ENCODE measurements around the gene CAT. TPM values are rescaled to one million over a fixed set of nuclear protein-coding genes. Genes with fewer than 3 reads are reported as not detected.

CAT gene
- 1.0 TPM for polyA plus RNA-seq (2013, experiment 1 of 2)
- 1.5 TPM for polyA plus RNA-seq (2013, experiment 2 of 2)

GRCh38 chr11:34438529-34439507, at the start of gene CAT:
Gene CAT (plus strand): TSS chr11:34438934. CDS start chr11:34439014, 80 bp downstream.
- Histone ChIP-seq H3K27ac (ENCODE audit: low read depth, low read length, severe bottlenecking) (no peak within 1 kb of the TSS), H3K36me3 (ENCODE audit: control insufficient read depth, insufficient read depth, low read length) (no peaks in the 10 kb centered on the region), H3K9me3 (ENCODE audit: control insufficient read depth, low read length) (no peaks in the 10 kb centered on the region), H3K4me1 (ENCODE audit: control insufficient read depth, insufficient read depth, low read length, poor library complexity, severe bottlenecking) (no peaks in the 10 kb centered on the region), H3K4me3 (ENCODE audit: extremely low read depth, insufficient read depth, low read length, poor library complexity, severe bottlenecking) (peak within 1 kb of the TSS; percentile 22)
- 90 to 91% methylated on average over 56 to 61 of the region's 62 CpGs for WGBS, 2 experiments (ENCODE audit: insufficient coverage in 2 of 2)

- Histone ChIP-seq H3K27ac (ENCODE audit: low read depth, low read length, severe bottlenecking) (no peak overlapping the region), H3K4me1 (ENCODE audit: control insufficient read depth, insufficient read depth, low read length, poor library complexity, severe bottlenecking) (peaks cover 3% of the 10 kb centered on the region), H3K4me3 (ENCODE audit: extremely low read depth, insufficient read depth, low read length, poor library complexity, severe bottlenecking) (no peak overlapping the region), H3K36me3 (ENCODE audit: control insufficient read depth, insufficient read depth, low read length) (no peaks in the 10 kb centered on the region), H3K9me3 (ENCODE audit: control insufficient read depth, low read length) (peaks cover 7% of the 10 kb centered on the region)
- 77 to 80% methylated on average over 5 of the region's 6 CpGs for WGBS, 2 experiments (ENCODE audit: insufficient coverage in 2 of 2)
Measured at GRCh38 chr11:34394771-34395300, 43.9 kb upstream of the CAT start.

- Histone ChIP-seq H3K9me3 (ENCODE audit: control insufficient read depth, low read length) (peaks cover 7% of the 10 kb centered on the region), H3K4me1 (ENCODE audit: control insufficient read depth, insufficient read depth, low read length, poor library complexity, severe bottlenecking) (peaks cover 3% of the 10 kb centered on the region), H3K27ac (ENCODE audit: low read depth, low read length, severe bottlenecking) (no peak overlapping the region), H3K36me3 (ENCODE audit: control insufficient read depth, insufficient read depth, low read length) (no peaks in the 10 kb centered on the region), H3K4me3 (ENCODE audit: extremely low read depth, insufficient read depth, low read length, poor library complexity, severe bottlenecking) (no peak overlapping the region)
- 89% methylated on average over 1 of the region's 1 CpG; no CpG with 5 or more reads in 1 of the 2 experiments for WGBS, 2 experiments (ENCODE audit: insufficient coverage in 2 of 2)
Measured at GRCh38 chr11:34395916-34396550, 42.7 kb upstream of the CAT start.

GRCh38 chr11:34397120-34397519, 41.6 kb upstream of the CAT start:
- no peaks in the 10 kb centered on the region for H3K36me3 ChIP-seq (ENCODE audit: control insufficient read depth, insufficient read depth, low read length)
- H3K9me3 ChIP-seq (ENCODE audit: control insufficient read depth, low read length): peaks cover 7% of the 10 kb centered on the region
- H3K4me1 ChIP-seq (ENCODE audit: control insufficient read depth, insufficient read depth, low read length, poor library complexity, severe bottlenecking): peaks cover 3% of the 10 kb centered on the region
- no peak overlapping the region for H3K4me3 ChIP-seq (ENCODE audit: extremely low read depth, insufficient read depth, low read length, poor library complexity, severe bottlenecking)
- WGBS, 2 experiments (ENCODE audit: insufficient coverage in 2 of 2): no CpG with 5 or more reads among the region's 1 CpG
- no peak overlapping the region for H3K27ac ChIP-seq (ENCODE audit: low read depth, low read length, severe bottlenecking)

GRCh38 chr11:34397811-34398210, 40.9 kb upstream of the CAT start:
- no peak overlapping the region for H3K4me3 ChIP-seq (ENCODE audit: extremely low read depth, insufficient read depth, low read length, poor library complexity, severe bottlenecking)
- WGBS, 2 experiments (ENCODE audit: insufficient coverage in 2 of 2): no CpG with 5 or more reads among the region's 2 CpGs
- H3K36me3 ChIP-seq (ENCODE audit: control insufficient read depth, insufficient read depth, low read length): no peaks in the 10 kb centered on the region
- H3K27ac ChIP-seq (ENCODE audit: low read depth, low read length, severe bottlenecking): no peak overlapping the region
- H3K9me3 ChIP-seq (ENCODE audit: control insufficient read depth, low read length): peaks cover 7% of the 10 kb centered on the region
- H3K4me1 ChIP-seq (ENCODE audit: control insufficient read depth, insufficient read depth, low read length, poor library complexity, severe bottlenecking): peaks cover 3% of the 10 kb centered on the region

- WGBS, 2 experiments (ENCODE audit: insufficient coverage in 2 of 2): 90 to 93% methylated on average over 2 to 3 of the region's 4 CpGs
Measured at GRCh38 chr11:34403431-34403830, 35.3 kb upstream of the CAT start.

GRCh38 chr11:34404280-34404679, 34.5 kb upstream of the CAT start:
- Histone ChIP-seq H3K27ac (ENCODE audit: low read depth, low read length, severe bottlenecking) (no peak overlapping the region), H3K36me3 (ENCODE audit: control insufficient read depth, insufficient read depth, low read length) (no peaks in the 10 kb centered on the region), H3K4me3 (ENCODE audit: extremely low read depth, insufficient read depth, low read length, poor library complexity, severe bottlenecking) (no peak overlapping the region), H3K9me3 (ENCODE audit: control insufficient read depth, low read length) (no peaks in the 10 kb centered on the region), H3K4me1 (ENCODE audit: control insufficient read depth, insufficient read depth, low read length, poor library complexity, severe bottlenecking) (no peaks in the 10 kb centered on the region)
- 87 to 94% methylated on average over 3 of the region's 6 CpGs for WGBS, 2 experiments (ENCODE audit: insufficient coverage in 2 of 2)

More at GRCh38 chr11:34403431-34403830, 35.3 kb upstream of the CAT start:
- H3K9me3 ChIP-seq (ENCODE audit: control insufficient read depth, low read length): no peaks in the 10 kb centered on the region
- no peak overlapping the region for H3K27ac ChIP-seq (ENCODE audit: low read depth, low read length, severe bottlenecking)
- H3K4me1 ChIP-seq (ENCODE audit: control insufficient read depth, insufficient read depth, low read length, poor library complexity, severe bottlenecking): no peaks in the 10 kb centered on the region
- no peak overlapping the region for H3K4me3 ChIP-seq (ENCODE audit: extremely low read depth, insufficient read depth, low read length, poor library complexity, severe bottlenecking)
- no peaks in the 10 kb centered on the region for H3K36me3 ChIP-seq (ENCODE audit: control insufficient read depth, insufficient read depth, low read length)

- Histone ChIP-seq H3K36me3 (ENCODE audit: control insufficient read depth, insufficient read depth, low read length) (no peaks in the 10 kb centered on the region), H3K9me3 (ENCODE audit: control insufficient read depth, low read length) (no peaks in the 10 kb centered on the region), H3K27ac (ENCODE audit: low read depth, low read length, severe bottlenecking) (no peak overlapping the region), H3K4me3 (ENCODE audit: extremely low read depth, insufficient read depth, low read length, poor library complexity, severe bottlenecking) (no peak overlapping the region), H3K4me1 (ENCODE audit: control insufficient read depth, insufficient read depth, low read length, poor library complexity, severe bottlenecking) (no peaks in the 10 kb centered on the region)
- 87 to 94% methylated on average over 5 to 7 of the region's 7 CpGs for WGBS, 2 experiments (ENCODE audit: insufficient coverage in 2 of 2)
Measured at GRCh38 chr11:34405079-34405858, 33.5 kb upstream of the CAT start.

GRCh38 chr11:34406413-34406812, 32.3 kb upstream of the CAT start:
- H3K4me3 ChIP-seq (ENCODE audit: extremely low read depth, insufficient read depth, low read length, poor library complexity, severe bottlenecking): no peak overlapping the region
- no peak overlapping the region for H3K27ac ChIP-seq (ENCODE audit: low read depth, low read length, severe bottlenecking)
- no peaks in the 10 kb centered on the region for H3K4me1 ChIP-seq (ENCODE audit: control insufficient read depth, insufficient read depth, low read length, poor library complexity, severe bottlenecking)
- H3K9me3 ChIP-seq (ENCODE audit: control insufficient read depth, low read length): no peaks in the 10 kb centered on the region
- WGBS, 2 experiments (ENCODE audit: insufficient coverage in 2 of 2): 100% methylated on average over 1 of the region's 3 CpGs; no CpG with 5 or more reads in 1 of the 2 experiments
- H3K36me3 ChIP-seq (ENCODE audit: control insufficient read depth, insufficient read depth, low read length): no peaks in the 10 kb centered on the region

Measured in mesodermal cell (in vitro differentiated cells).